Measurements from ENCODE around the gene HNF1A.

Gene HNF1A, protein sequence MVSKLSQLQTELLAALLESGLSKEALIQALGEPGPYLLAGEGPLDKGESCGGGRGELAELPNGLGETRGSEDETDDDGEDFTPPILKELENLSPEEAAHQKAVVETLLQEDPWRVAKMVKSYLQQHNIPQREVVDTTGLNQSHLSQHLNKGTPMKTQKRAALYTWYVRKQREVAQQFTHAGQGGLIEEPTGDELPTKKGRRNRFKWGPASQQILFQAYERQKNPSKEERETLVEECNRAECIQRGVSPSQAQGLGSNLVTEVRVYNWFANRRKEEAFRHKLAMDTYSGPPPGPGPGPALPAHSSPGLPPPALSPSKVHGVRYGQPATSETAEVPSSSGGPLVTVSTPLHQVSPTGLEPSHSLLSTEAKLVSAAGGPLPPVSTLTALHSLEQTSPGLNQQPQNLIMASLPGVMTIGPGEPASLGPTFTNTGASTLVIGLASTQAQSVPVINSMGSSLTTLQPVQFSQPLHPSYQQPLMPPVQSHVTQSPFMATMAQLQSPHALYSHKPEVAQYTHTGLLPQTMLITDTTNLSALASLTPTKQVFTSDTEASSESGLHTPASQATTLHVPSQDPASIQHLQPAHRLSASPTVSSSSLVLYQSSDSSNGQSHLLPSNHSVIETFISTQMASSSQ

DNA sequence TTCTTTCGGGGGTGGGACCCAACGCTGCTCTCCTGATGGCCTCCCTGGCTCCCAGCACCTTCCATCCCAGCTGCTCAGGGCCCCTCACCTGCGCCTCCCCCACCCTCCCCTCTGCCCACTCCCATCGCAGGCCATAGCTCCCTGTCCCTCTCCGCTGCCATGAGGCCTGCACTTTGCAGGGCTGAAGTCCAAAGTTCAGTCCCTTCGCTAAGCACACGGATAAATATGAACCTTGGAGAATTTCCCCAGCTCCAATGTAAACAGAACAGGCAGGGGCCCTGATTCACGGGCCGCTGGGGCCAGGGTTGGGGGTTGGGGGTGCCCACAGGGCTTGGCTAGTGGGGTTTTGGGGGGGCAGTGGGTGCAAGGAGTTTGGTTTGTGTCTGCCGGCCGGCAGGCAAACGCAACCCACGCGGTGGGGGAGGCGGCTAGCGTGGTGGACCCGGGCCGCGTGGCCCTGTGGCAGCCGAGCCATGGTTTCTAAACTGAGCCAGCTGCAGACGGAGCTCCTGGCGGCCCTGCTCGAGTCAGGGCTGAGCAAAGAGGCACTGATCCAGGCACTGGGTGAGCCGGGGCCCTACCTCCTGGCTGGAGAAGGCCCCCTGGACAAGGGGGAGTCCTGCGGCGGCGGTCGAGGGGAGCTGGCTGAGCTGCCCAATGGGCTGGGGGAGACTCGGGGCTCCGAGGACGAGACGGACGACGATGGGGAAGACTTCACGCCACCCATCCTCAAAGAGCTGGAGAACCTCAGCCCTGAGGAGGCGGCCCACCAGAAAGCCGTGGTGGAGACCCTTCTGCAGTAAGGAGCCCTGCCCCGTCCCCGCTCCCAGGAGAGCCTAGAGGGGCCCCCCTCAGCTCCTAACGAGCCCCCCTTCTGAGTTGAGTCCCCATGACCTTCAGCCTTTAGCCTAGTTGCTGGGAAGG is at the start of gene HNF1A:
Gene HNF1A, plus strand, starts transcription at position 248 of the 924 bp plus-strand sequence. Its CDS starts 226 bp downstream, at position 474.
- no peaks in the 10 kb centered on the region for H3K9me3 Mint-ChIP-seq (ENCODE audit: low read depth)
- H3K27ac Mint-ChIP-seq, result no peak within 1 kb of the TSS
- H3K27me3 Mint-ChIP-seq, result no peaks in the 10 kb centered on the region
- H3K36me3 Mint-ChIP-seq, result no peaks in the 10 kb centered on the region
- no peaks in the 10 kb centered on the region for H3K4me1 Mint-ChIP-seq (ENCODE audit: low read depth)
- H3K4me3 Mint-ChIP-seq, result no peak within 1 kb of the TSS

DNA sequence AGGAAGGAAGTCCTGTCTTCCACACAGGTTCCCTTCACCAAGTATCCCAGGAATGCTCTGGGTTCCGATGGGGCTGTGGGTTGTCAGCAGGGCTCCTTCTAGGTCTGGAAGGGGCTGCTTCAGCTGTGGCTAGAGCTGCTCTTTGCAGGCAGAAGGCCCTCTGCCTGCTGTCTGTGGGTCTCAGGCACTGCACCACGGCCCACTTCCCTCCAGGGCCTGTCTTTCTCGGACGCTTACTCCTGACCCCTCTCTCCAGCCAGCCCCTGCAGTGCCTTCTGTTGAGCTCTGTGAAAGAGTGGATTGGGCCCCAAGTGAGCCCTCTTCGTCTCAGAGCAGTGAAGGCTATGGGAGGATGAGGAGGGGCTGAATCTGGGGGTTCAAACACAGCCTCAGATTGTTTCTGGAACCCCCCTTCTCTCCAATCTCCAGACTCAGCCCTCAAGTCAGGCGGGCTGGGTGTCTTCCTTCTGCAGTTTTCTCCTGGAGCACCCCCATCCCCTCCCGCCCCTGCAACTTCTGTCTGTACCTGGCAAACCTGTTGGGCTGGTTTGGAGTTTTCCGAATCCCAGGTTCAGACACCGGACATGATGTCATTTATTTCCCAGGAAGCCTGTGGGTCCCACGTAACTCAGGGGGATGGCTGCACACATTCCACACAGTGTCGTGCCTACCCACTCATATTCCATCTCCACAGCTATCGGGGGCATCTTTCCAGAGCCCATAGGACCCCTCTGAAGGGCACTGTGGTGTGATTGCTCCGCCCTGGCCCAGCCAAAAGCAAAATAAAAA is 49.3 kb upstream of the HNF1A start:
- Mint-ChIP-seq H3K27ac (no peak overlapping the region), H3K36me3 (no peaks in the 10 kb centered on the region), H3K4me1 (ENCODE audit: low read depth) (no peaks in the 10 kb centered on the region)

DNA sequence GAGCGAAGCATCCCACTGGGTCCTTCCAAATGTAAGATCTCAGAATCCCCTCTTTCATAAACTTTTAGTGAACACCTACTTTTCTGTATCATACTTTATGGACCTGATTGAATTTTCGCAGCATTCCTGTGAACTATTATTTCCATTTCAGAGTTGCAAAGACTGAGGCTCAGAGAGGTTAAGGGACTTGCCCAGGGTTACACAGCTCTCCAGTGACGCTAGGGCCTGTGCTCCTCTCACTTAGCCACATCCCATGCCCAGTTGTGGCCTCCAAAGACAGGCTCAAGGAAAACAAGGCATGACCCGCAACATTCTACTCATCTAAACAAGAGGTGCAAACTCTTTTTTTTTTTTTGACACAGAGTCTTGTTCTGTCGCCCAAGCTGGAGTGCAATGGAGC is 48.3 kb upstream of the HNF1A start:
- Mint-ChIP-seq H3K27me3 (no peaks in the 10 kb centered on the region), H3K36me3 (no peaks in the 10 kb centered on the region), H3K4me1 (ENCODE audit: low read depth) (no peaks in the 10 kb centered on the region), H3K9me3 (ENCODE audit: low read depth) (no peaks in the 10 kb centered on the region), H3K4me3 (no peak overlapping the region), H3K27ac (no peak overlapping the region)

More for the DNA sequence above, 49.3 kb upstream of the HNF1A start:
- no peak overlapping the region for H3K4me3 Mint-ChIP-seq
- no peaks in the 10 kb centered on the region for H3K27me3 Mint-ChIP-seq
- H3K9me3 Mint-ChIP-seq (ENCODE audit: low read depth), result no peaks in the 10 kb centered on the region

DNA sequence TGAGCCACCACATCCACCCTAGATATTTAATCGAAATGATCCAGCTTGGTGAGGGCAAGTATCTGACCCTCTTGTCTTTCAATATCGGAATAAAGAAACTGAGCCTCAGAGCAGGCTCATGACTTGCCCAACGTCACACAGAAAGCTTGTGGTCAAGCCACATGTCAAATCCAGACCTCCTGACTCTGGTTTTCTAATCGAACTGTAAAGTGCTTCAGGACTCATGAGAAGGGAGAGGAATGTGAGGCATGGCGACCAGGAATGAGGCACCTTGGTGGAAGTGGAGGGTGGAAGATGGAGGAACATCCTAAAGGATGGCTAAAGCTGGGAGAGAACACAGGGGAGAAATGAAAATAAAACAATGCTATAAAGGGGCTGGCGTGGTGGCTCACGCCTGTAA is 46.3 kb upstream of the HNF1A start:
- Mint-ChIP-seq H3K27ac (no peak overlapping the region), H3K9me3 (ENCODE audit: low read depth) (no peaks in the 10 kb centered on the region), H3K27me3 (no peaks in the 10 kb centered on the region), H3K4me1 (ENCODE audit: low read depth) (no peaks in the 10 kb centered on the region), H3K4me3 (no peak overlapping the region), H3K36me3 (no peaks in the 10 kb centered on the region)

DNA sequence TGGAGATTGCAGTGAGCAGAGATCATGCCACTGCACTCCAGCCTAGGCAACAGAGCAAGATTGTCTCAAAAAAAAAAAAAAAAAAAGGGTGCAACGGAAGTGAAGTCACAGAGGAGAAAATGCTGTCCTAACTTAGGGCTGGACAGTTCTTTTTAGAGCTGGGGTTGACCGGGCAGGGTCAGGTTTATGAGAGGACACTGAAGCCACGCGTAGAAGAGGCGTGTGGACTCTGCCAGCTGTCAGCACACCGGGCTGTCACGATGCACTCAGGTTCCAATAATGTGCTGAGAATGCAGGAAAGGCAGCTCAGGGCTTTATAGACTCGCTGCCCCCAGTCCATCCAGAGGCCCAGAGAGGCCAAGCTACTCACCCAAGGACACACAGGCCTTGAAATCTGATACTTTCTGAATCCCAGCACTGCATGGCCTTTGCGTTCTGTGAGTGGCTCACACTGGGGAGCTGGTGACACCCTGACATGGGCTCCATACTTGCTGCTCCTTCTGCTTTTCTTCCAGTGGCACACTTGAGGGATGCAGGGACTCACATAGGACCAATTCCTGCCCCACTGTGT is 45.3 kb upstream of the HNF1A start:
- Mint-ChIP-seq H3K27me3 (peaks cover 2% of the 10 kb centered on the region), H3K9me3 (ENCODE audit: low read depth) (no peaks in the 10 kb centered on the region), H3K27ac (no peak overlapping the region), H3K4me3 (no peak overlapping the region), H3K36me3 (no peaks in the 10 kb centered on the region), H3K4me1 (ENCODE audit: low read depth) (no peaks in the 10 kb centered on the region)

DNA sequence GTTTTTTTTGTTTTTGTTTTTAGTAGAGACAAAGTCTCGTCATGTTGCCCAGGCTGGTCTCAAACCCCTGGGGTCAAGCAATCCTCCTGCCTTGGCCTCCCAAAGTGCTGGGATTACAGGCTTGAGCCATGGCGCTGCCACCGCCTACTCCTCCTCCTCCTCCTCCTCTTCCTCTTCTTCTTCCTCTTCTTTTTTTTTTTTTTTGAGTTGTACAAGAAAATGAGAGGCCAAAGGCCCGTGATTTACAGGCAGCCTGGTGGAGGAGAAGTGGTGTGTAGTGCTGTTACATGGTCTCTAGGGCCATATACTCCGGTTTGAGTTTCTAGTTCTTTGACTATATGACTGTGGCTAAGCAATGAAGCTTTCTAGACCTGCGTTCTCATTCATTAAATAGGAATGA is 44.6 kb upstream of the HNF1A start:
- Mint-ChIP-seq H3K4me3 (no peak overlapping the region), H3K36me3 (no peaks in the 10 kb centered on the region), H3K9me3 (ENCODE audit: low read depth) (no peaks in the 10 kb centered on the region), H3K27me3 (peaks cover 5% of the 10 kb centered on the region), H3K4me1 (ENCODE audit: low read depth) (no peaks in the 10 kb centered on the region), H3K27ac (no peak overlapping the region)

DNA sequence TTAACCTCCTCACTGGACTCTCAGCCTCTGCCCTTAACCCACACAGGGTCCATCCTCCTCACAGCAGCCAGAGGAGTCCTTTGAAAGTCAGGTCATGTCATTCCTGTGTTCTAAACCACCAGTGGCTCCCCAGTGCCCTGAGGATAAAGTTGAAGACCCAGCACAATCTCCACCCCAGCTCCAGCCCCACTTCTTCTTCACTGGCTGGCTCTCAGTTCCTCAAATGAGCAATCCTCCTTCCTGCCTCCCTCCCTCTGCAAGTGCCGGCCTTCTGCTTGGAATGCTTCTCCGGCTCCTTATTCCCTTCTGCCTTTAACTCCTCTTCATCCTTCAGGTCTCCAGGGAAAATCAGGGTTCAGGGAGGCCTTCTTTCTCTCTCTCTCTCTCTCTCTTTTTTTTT is 42.1 kb upstream of the HNF1A start:
- no peak overlapping the region for H3K27ac Mint-ChIP-seq
- no peaks in the 10 kb centered on the region for H3K9me3 Mint-ChIP-seq (ENCODE audit: low read depth)
- no peaks in the 10 kb centered on the region for H3K4me1 Mint-ChIP-seq (ENCODE audit: low read depth)
- peaks cover 8% of the 10 kb centered on the region for H3K27me3 Mint-ChIP-seq
- no peak overlapping the region for H3K4me3 Mint-ChIP-seq
- H3K36me3 Mint-ChIP-seq, result no peaks in the 10 kb centered on the region

DNA sequence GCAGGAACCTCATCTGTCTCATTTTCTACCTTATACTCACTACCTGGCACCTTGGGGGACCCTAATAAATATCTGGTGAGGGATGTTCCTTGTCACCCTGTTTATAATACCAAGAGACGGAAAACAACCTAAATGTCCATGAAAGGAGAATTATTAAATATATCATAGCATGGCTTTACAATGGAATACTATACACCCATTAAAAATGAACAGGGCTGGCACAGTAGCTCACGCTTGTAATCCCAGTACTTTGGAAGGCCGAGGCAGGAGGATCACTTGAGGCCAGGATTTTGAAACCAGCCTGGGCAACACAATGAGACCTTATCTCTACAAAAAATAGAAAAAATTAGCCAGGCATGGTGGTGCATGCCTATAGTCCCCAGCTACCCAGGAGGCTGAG is 39.8 kb upstream of the HNF1A start:
- Mint-ChIP-seq H3K27ac (no peak overlapping the region), H3K4me3 (no peak overlapping the region), H3K36me3 (no peaks in the 10 kb centered on the region), H3K27me3 (peaks cover 8% of the 10 kb centered on the region), H3K9me3 (ENCODE audit: low read depth) (no peaks in the 10 kb centered on the region), H3K4me1 (ENCODE audit: low read depth) (no peaks in the 10 kb centered on the region)

DNA sequence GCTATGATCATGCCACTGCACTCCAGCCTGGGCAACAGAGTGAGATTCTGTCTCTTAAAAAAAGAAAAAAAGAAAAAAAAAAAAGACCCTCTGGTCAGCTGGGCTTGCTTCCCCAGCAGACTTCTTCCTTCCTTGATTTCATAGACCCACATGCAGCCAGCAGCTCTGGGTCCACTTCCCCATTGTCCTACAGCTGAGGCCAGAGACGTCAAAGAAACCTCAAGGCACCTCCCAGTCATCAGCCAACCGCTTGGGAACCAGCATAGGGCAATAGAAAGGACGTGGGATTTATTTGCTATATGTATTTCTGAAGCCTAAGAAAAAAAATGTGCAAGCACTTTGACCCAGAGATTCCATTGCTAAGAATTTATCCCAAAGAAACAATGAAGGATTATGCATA is 38.8 kb upstream of the HNF1A start:
- Mint-ChIP-seq H3K36me3 (no peaks in the 10 kb centered on the region), H3K9me3 (ENCODE audit: low read depth) (no peaks in the 10 kb centered on the region), H3K27me3 (peaks cover 8% of the 10 kb centered on the region), H3K4me3 (no peak overlapping the region), H3K27ac (no peak overlapping the region), H3K4me1 (ENCODE audit: low read depth) (peaks cover under 1% of the 10 kb centered on the region)

DNA sequence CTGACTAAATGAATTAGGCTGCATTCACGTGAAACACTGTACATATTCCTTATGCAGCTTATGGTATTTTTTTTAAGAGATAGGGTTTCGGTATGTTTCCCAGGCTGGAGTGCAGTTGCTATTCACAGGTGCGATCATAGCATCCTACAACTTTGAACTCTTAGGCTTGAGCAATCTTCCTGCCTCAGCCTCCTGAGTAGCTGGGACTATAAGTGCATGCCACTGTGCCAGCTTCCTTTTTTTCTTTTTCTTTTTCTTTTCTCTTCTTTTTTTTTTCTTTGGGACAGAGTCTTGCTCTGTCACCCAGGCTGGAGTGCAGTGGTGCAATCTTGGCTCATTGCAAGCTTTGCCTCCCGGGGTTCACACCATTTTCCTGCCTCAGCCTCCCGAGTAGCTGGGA is 38.3 kb upstream of the HNF1A start:
- no peak overlapping the region for H3K4me3 Mint-ChIP-seq
- H3K27me3 Mint-ChIP-seq, result peaks cover 8% of the 10 kb centered on the region
- no peak overlapping the region for H3K27ac Mint-ChIP-seq
- H3K4me1 Mint-ChIP-seq (ENCODE audit: low read depth), result peaks cover 2% of the 10 kb centered on the region
- no peaks in the 10 kb centered on the region for H3K36me3 Mint-ChIP-seq
- H3K9me3 Mint-ChIP-seq (ENCODE audit: low read depth), result no peaks in the 10 kb centered on the region

DNA sequence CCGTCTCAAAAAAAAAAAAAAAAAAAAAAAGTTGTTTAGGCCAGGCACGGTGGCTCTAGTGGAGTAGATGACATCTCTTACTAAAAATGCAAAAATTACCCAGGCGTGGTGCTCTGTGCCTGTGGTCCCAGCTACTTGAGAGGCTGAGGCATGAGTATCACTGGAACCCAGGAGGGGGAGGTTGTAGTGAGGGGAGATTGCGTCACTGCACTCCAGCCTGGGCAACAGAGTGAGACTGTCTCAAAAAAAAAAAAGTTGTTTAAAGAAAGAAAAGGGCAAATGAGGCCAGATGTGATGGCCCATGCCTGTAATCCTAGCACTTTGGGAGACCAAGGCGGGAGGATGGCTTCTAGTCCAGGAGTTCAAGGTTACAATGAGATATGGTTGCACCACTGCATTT is 37.5 kb upstream of the HNF1A start:
- H3K27me3 Mint-ChIP-seq, result peaks cover 8% of the 10 kb centered on the region
- no peak overlapping the region for H3K4me3 Mint-ChIP-seq
- H3K9me3 Mint-ChIP-seq (ENCODE audit: low read depth), result no peaks in the 10 kb centered on the region
- H3K27ac Mint-ChIP-seq, result no peak overlapping the region
- H3K36me3 Mint-ChIP-seq, result no peaks in the 10 kb centered on the region
- peaks cover 2% of the 10 kb centered on the region for H3K4me1 Mint-ChIP-seq (ENCODE audit: low read depth)

DNA sequence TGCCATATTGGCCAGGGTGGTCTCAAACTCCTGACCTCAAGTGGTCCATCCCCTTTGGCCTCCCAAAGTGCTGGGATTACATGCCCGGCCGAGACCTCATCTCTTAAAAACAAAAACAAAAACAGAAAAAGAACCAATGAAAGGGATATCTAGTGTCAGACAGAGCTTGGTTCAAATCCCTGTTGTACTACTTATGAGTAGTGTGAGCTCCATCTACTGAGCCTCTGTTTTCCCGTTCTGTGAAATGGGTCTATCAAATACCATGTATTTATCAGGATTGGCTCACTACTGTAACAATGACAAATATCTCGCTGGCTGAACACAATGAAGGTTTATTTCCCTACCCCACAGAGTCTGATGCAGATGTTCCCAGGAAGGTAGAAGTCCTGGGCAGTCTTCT is 36.9 kb upstream of the HNF1A start:
- no peak overlapping the region for H3K27ac Mint-ChIP-seq
- no peak overlapping the region for H3K4me3 Mint-ChIP-seq
- no peaks in the 10 kb centered on the region for H3K36me3 Mint-ChIP-seq
- no peaks in the 10 kb centered on the region for H3K9me3 Mint-ChIP-seq (ENCODE audit: low read depth)
- H3K4me1 Mint-ChIP-seq (ENCODE audit: low read depth), result peaks cover 2% of the 10 kb centered on the region
- H3K27me3 Mint-ChIP-seq, result peaks cover 8% of the 10 kb centered on the region

DNA sequence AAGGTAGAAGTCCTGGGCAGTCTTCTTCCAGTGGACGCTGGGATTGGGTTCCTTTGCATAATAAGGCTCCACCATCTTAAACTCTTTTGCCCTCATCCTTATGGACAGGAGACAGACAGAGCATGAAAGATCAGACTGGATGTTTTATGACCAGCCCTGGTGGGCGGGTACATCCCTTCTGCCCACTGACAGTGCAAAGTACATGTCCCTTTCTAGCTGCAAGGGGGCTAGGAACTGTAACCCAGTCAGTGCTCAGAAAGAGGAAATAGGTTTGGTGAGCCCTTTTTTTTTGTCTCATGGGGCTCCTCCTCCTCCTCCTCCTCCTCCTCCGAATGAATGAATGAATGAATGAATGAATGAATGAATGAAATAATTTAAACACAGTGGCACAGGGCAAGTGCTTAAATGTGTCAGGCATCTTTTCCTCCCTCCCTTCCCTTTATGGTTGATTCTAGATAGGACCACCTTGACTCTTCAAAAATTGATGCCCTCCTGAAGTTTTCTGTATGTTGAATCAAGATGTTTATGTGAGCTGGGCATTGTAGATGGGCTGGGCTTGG is 36.4 kb upstream of the HNF1A start:
- Mint-ChIP-seq H3K36me3 (no peaks in the 10 kb centered on the region), H3K4me3 (no peak overlapping the region), H3K4me1 (ENCODE audit: low read depth) (peaks cover 2% of the 10 kb centered on the region), H3K27me3 (peaks cover 8% of the 10 kb centered on the region), H3K27ac (no peak overlapping the region), H3K9me3 (ENCODE audit: low read depth) (no peaks in the 10 kb centered on the region)

DNA sequence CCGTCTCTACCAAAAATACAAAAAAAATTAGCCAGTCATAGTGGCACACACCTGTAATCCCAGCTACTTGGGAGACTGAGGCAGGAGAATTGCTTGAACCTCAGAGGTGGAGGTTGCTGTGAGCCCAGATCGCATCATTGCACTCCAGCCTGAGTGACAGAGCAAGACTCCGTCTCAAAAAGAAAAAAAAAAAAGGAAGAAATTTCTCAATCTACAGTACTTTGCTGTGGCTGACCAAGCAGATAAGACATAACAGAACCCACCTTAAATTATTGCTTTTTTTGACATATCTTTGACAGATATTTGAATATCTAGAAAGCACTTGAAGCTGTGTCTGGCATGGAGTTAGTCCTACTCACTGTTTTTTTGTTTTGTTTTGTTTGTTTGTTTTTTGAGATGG is 34.9 kb upstream of the HNF1A start:
- no peak overlapping the region for H3K4me3 Mint-ChIP-seq
- H3K9me3 Mint-ChIP-seq (ENCODE audit: low read depth), result no peaks in the 10 kb centered on the region
- no peak overlapping the region for H3K27ac Mint-ChIP-seq
- H3K4me1 Mint-ChIP-seq (ENCODE audit: low read depth), result peaks cover 2% of the 10 kb centered on the region
- no peaks in the 10 kb centered on the region for H3K36me3 Mint-ChIP-seq
- peaks cover 3% of the 10 kb centered on the region for H3K27me3 Mint-ChIP-seq

All from activated naive CD8-positive, alpha-beta T cell (primary cell).